Uterus (tissue), 2 donors: ENCODE measurements around the gene SPAG4.

Experiments
- POLR2A ChIP-seq, 2 donors: fragments of 450-650 bp; IDR thresholded peaks; one replicate each; pipeline ENCODE4 v1.6.1; 2016; ENCODE audit warnings: antibody characterized with exemption in 2 of 2, mild to moderate bottlenecking in 1 of 2, moderate library complexity in 1 of 2
- TF ChIP-seq, protein P1 (sequence below), 4 experiments: fragments of 200-600 bp in 2 of 4; fragments of 450-650 bp in 2 of 4; sonication (generic) in 2 of 4; IDR thresholded peaks; one replicate each; pipeline ENCODE4 v1.5.1; 2016 to 2019; ENCODE audit warnings: antibody characterized with exemption in 4 of 4, mild to moderate bottlenecking in 2 of 4, moderate library complexity in 1 of 4

DNA sequence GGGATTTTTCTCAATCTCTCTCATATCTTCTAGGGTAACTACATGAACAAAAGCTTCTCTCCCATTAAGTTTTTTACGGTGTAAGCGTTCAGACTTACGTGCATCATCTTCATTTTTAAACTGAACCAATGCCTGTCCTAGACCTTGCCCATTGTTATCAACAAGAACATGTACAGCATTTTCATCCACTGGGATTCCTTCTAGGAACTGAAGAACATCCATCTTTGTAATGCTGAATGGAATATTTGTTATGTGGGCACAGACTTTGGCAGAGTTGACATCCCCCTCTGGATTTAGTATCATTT is 37.8 kb downstream of the SPAG4 start:
- TF ChIP-seq, protein P1, sequence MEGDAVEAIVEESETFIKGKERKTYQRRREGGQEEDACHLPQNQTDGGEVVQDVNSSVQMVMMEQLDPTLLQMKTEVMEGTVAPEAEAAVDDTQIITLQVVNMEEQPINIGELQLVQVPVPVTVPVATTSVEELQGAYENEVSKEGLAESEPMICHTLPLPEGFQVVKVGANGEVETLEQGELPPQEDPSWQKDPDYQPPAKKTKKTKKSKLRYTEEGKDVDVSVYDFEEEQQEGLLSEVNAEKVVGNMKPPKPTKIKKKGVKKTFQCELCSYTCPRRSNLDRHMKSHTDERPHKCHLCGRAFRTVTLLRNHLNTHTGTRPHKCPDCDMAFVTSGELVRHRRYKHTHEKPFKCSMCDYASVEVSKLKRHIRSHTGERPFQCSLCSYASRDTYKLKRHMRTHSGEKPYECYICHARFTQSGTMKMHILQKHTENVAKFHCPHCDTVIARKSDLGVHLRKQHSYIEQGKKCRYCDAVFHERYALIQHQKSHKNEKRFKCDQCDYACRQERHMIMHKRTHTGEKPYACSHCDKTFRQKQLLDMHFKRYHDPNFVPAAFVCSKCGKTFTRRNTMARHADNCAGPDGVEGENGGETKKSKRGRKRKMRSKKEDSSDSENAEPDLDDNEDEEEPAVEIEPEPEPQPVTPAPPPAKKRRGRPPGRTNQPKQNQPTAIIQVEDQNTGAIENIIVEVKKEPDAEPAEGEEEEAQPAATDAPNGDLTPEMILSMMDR (IDR thresholded peaks at IDR 0.05), result no peak
- no peak for TF ChIP-seq POLR2A (IDR thresholded peaks at IDR 0.05)
